SU-DHL-6 (cell line): ENCODE measurements around the gene C2orf49.

Experiments
- H2AFZ ChIP-seq: fragments of 200-600 bp; sonication (generic); 2 replicates; pipeline ENCODE4 v1.6.1; 2014; ENCODE audit warnings: low read depth, mild to moderate bottlenecking, moderate library complexity, mixed read lengths, antibody characterized with exemption, low read length; ENCODE audit not compliant: severe bottlenecking
- H3F3A ChIP-seq: fragments of 200-600 bp; shearing (Covaris generic); 2 replicates; pipeline ENCODE4 v1.6.0; 2016; ENCODE audit warnings: antibody characterized with exemption, mild to moderate bottlenecking; ENCODE audit not compliant: insufficient read depth
- H3K27ac ChIP-seq: fragments of 200-600 bp; sonication (generic); 2 replicates; pipeline ENCODE4 v1.5.1; 2016; ENCODE audit warnings: low read depth, mild to moderate bottlenecking, low read length, moderate library complexity, mixed read lengths
- H3K27me3 ChIP-seq: fragments of 200-600 bp; sonication (generic), shearing (Covaris generic); 2 replicates; pipeline ENCODE4 v1.6.0; 2014; ENCODE audit warnings: mild to moderate bottlenecking, low read length
- H3K36me3 ChIP-seq: fragments of 200-600 bp; sonication (generic); 2 replicates; pipeline ENCODE4 v1.6.1; 2014; ENCODE audit warnings: mild to moderate bottlenecking, low read length, mixed read lengths
- H3K4me2 ChIP-seq: fragments of 300-600, 200-600 bp; shearing (Covaris generic), sonication (generic); 2 replicates; pipeline ENCODE4 v1.6.0; 2014; ENCODE audit warnings: low read length, low read depth, mild to moderate bottlenecking; ENCODE audit not compliant: poor library complexity, severe bottlenecking
- H3K4me3 ChIP-seq: fragments of 200-600 bp; sonication (generic); 2 replicates; pipeline ENCODE4 v1.5.1; 2014; ENCODE audit warnings: antibody characterized with exemption, low read length, mild to moderate bottlenecking, mixed read lengths; ENCODE audit not compliant: insufficient read depth, poor library complexity, severe bottlenecking
- H3K79me2 ChIP-seq: fragments of 200-600 bp; sonication (generic); 2 replicates; pipeline ENCODE4 v1.6.1; 2014; ENCODE audit warnings: mild to moderate bottlenecking, low read length, moderate library complexity; ENCODE audit not compliant: insufficient read depth
- H3K9ac ChIP-seq: fragments of 200-600 bp; sonication (generic); 2 replicates; pipeline ENCODE4 v1.7.0; 2014; ENCODE audit warnings: mild to moderate bottlenecking, low read length
- H3K9me2 ChIP-seq: fragments of 200-600 bp; sonication (generic); replicated peaks from 2 replicates; pipeline ENCODE4 v1.6.1; 2014; ENCODE audit warnings: low read length; ENCODE audit not compliant: insufficient read depth
- H3K9me3 ChIP-seq: fragments of 200-600 bp; sonication (generic); 2 replicates; pipeline ENCODE4 v1.6.1; 2014; ENCODE audit warnings: low read length, mixed read lengths; ENCODE audit not compliant: insufficient read depth
- H4K20me1 ChIP-seq: fragments of 200-600 bp; sonication (generic); 2 replicates; pipeline ENCODE4 v1.6.1; 2014; ENCODE audit warnings: low read depth, mild to moderate bottlenecking, antibody characterized with exemption, low read length, moderate library complexity, mixed read lengths
- CTCF ChIP-seq: fragments of 200-600 bp; sonication (generic); IDR thresholded peaks from one replicate; pipeline ENCODE4 v1.5.1; 2017; ENCODE audit warnings: antibody characterized with exemption, mild to moderate bottlenecking, low read length, moderate library complexity; ENCODE audit not compliant: insufficient read depth, poor library complexity, severe bottlenecking
- EZH2phosphoT487 ChIP-seq: fragments of 200-600 bp; sonication (generic), shearing (Covaris generic); conservative IDR thresholded peaks from 2 replicates; pipeline ENCODE4 v1.6.1; 2018; ENCODE audit warnings: mild to moderate bottlenecking, antibody characterized with exemption, low read length, moderate library complexity, mixed read lengths

C2orf49 gene

GRCh38 chr2:105388971-105389381 is 51.6 kb downstream of the C2orf49 start:
- Histone ChIP-seq H2AFZ (no peak overlapping the region), H3F3A (no peaks in the 10 kb centered on the region), H3K4me2 (no peak overlapping the region), H3K9ac (no peak overlapping the region), H3K79me2 (no peaks in the 10 kb centered on the region), H3K9me3 (no peaks in the 10 kb centered on the region), H3K36me3 (no peaks in the 10 kb centered on the region), H3K4me3 (no peak overlapping the region), H4K20me1 (no peaks in the 10 kb centered on the region), H3K27ac (no peak overlapping the region), H3K9me2 (no peaks in the 10 kb centered on the region), H3K27me3 (no peaks in the 10 kb centered on the region)
- no peak for TF ChIP-seq EZH2phosphoT487

DNA sequence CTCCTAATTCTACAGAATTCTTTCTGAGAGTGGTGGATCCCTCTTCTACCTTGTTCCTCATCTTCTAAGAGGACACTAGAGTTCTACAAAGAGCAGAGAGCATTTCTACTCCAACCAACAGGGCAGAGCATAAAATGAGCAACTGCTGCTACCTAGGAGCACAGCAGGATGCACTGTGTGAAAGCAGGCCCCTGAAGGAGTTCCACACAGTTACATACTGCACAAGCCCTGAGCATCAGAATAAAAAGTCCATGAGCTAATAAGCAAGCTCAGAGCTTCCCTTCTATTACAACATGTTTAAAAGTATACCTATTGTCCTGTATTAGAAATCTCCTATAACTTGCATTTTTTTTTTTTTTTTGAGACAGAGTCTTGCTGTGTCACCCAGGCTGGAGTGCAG is 53.1 kb downstream of the C2orf49 start:
- no peak overlapping the region for H3K4me3 ChIP-seq
- no peak overlapping the region for H3K9ac ChIP-seq
- H3K9me3 ChIP-seq = no peaks in the 10 kb centered on the region
- no peaks in the 10 kb centered on the region for H3K36me3 ChIP-seq
- H3K27ac ChIP-seq = no peak overlapping the region
- no peaks in the 10 kb centered on the region for H3F3A ChIP-seq
- no peaks in the 10 kb centered on the region for H4K20me1 ChIP-seq
- H3K27me3 ChIP-seq = no peaks in the 10 kb centered on the region
- no peaks in the 10 kb centered on the region for H3K79me2 ChIP-seq
- no peaks in the 10 kb centered on the region for H3K9me2 ChIP-seq
- TF ChIP-seq EZH2phosphoT487 = no peak
- no peak for TF ChIP-seq CTCF
- H3K4me2 ChIP-seq = no peak overlapping the region
- no peak overlapping the region for H2AFZ ChIP-seq

DNA sequence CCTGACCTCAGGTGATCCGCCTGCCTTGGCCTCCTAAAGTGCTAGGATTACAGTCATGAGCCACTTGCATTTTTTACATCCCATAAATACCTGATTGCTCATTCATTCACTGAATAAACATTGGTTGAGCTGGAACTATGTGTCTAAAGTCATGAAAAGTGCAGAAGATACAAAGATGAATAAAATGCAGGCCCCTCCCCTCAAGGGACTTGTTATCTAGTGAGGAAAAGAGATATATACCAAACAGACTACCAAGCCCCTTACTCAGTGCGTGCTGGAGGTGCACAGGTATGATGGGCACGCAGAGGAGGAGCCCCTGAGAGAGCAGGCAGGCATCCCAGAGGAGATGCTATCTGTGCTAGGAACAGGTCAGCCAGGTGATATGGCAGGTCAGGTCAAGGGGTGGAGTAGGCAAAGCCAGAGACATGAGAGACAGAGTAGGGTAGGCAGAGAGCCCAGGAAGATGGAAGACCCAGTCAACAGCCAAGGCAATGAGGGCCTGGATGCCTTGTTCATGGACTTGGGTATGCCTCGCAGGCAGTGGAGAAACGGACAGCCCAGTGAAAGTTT is 53.8 kb downstream of the C2orf49 start:
- Histone ChIP-seq H3F3A (no peaks in the 10 kb centered on the region), H3K4me2 (no peak overlapping the region), H3K9me2 (no peaks in the 10 kb centered on the region), H3K27me3 (no peaks in the 10 kb centered on the region), H4K20me1 (no peaks in the 10 kb centered on the region), H3K9me3 (no peaks in the 10 kb centered on the region), H3K4me3 (no peak overlapping the region), H3K9ac (no peak overlapping the region), H3K79me2 (no peaks in the 10 kb centered on the region), H2AFZ (no peak overlapping the region), H3K27ac (no peak overlapping the region), H3K36me3 (no peaks in the 10 kb centered on the region)
- no peak for TF ChIP-seq EZH2phosphoT487
- no peak for TF ChIP-seq CTCF

DNA sequence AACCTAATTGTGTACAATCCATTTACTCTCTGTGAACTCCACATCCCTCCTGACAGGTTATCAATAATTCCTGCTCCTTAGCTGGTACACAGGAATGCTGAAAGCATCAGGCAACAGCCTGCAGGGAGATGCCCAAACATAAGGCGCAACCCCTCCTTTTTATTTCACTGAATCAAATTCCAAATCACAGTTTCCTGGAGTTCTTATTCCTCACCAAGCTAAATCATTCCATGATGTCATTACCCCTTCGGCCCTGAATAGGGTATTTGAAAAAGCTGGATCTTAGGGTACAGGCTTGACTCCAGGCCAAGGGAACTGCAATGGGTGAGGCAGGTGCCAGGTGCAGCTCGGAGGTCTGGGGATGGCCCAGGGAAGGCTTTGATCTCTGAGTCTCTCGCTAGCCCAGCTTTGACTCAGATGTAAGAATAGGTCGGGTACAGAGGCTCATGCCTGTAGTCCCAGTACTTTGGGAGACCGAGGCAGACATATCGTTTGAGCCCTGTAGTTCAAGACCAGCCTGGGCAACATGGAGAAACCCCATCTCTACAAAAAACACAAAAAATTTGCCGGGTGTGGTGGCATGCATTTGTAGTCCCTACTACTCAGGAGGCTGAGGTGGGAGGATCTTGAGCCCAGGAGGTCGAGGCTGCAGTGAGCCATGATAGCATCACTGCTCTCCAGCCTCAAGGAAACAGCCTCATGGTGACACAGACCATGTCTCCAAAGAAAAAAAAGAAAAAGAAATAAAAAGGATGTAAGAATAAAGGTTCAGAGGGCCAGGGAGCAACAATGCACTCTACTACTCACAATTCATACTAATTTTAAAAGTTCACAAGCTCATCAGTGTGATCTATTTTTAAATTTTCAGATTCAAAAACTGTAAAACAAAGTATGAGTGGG is 54.7 kb downstream of the C2orf49 start:
- no peak overlapping the region for H3K27ac ChIP-seq

More for the DNA sequence above, 54.7 kb downstream of the C2orf49 start:
- Histone ChIP-seq H3K36me3 (no peaks in the 10 kb centered on the region), H4K20me1 (no peaks in the 10 kb centered on the region), H3K27me3 (no peaks in the 10 kb centered on the region), H3K4me3 (no peak overlapping the region), H3F3A (no peaks in the 10 kb centered on the region), H3K4me2 (no peak overlapping the region), H3K9me2 (no peaks in the 10 kb centered on the region), H3K9me3 (no peaks in the 10 kb centered on the region), H3K79me2 (no peaks in the 10 kb centered on the region), H2AFZ (no peak overlapping the region), H3K9ac (no peak overlapping the region)
- TF ChIP-seq EZH2phosphoT487 = no peak
- no peak for TF ChIP-seq CTCF
